Mesodermal cell (in vitro differentiated cells): Measurements from ENCODE around the gene HSF5. TPM values are rescaled to one million over a fixed set of nuclear protein-coding genes. Genes with fewer than 3 reads are reported as not detected.
A peak's percentile ranks its signal among the peaks of the same experiment; 100 is the strongest.

ENCODE experiments used
- H3K27ac ChIP-seq: 2 replicates; pipeline ENCODE4 v1.7.0; 2013; ENCODE audit warnings: mild to moderate bottlenecking, low read depth, low read length, moderate library complexity; ENCODE audit not compliant: severe bottlenecking
- H3K36me3 ChIP-seq: 2 replicates; pipeline ENCODE4 v1.7.1; 2013; ENCODE audit warnings: mild to moderate bottlenecking, low read length, moderate library complexity; ENCODE audit not compliant: control insufficient read depth, insufficient read depth
- H3K4me1 ChIP-seq: one replicate; pipeline ENCODE4 v1.7.1; 2013; ENCODE audit warnings: mild to moderate bottlenecking, low read length; ENCODE audit not compliant: insufficient read depth, control insufficient read depth, poor library complexity, severe bottlenecking
- H3K4me3 ChIP-seq: 2 replicates; pipeline ENCODE4 v1.7.0; 2013; ENCODE audit warnings: low read length, control low read depth, mild to moderate bottlenecking; ENCODE audit not compliant: insufficient read depth, poor library complexity, severe bottlenecking; ENCODE audit errors: extremely low read depth
- H3K9me3 ChIP-seq: 2 replicates; pipeline ENCODE4 v1.7.1; 2013; ENCODE audit warnings: mild to moderate bottlenecking, low read length, moderate library complexity; ENCODE audit not compliant: control insufficient read depth
- WGBS, 2 experiments: methylation state at CpG; one replicate each; pipeline ENCODE4 v1.1.5; 2013; ENCODE audit warnings: missing lambda C conversion rate in 2 of 2; ENCODE audit not compliant: insufficient coverage in 2 of 2; 5-methylcytosine and 5-hydroxymethylcytosine counted together
- polyA plus RNA-seq, 2 experiments: library from polyadenylated mRNA; stranded (reverse); fragments of 50-300 nt; gene quantifications; one replicate each; pipeline ENCODE4 v1.2.3, GENCODE V29; 2013

Gene HSF5, protein sequence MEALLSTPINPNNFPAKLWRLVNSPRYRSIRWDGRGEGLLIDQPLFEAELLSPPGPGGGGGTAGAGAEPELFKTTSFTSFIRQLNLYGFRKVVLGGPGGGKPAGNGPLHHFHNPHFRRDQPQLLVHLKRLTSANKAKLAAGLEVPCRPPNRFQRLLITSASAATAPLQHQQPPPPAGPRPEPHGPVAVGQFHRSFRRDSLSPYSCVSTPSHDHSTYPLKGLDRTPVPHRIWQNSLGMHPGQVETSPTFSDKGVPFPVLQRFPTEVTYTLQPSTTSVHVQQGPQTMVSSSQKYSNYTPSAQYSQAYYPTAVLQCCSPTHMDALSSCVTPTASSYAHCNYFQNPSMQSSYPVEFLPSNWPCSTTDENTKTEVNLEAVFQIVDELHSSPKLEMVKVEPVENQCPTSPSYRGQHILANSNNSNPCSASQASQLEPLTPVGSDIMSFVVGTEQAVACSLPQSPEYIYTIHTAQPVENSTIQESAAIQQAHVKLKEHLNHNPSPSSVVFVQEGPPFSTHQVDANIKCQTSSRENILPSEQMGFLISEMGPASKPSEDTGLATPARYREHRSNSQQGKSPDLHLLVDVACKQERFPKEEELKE
- polyA plus RNA-seq (2013, experiment 1 of 2) = not detected
- not detected for polyA plus RNA-seq (2013, experiment 2 of 2)

DNA sequence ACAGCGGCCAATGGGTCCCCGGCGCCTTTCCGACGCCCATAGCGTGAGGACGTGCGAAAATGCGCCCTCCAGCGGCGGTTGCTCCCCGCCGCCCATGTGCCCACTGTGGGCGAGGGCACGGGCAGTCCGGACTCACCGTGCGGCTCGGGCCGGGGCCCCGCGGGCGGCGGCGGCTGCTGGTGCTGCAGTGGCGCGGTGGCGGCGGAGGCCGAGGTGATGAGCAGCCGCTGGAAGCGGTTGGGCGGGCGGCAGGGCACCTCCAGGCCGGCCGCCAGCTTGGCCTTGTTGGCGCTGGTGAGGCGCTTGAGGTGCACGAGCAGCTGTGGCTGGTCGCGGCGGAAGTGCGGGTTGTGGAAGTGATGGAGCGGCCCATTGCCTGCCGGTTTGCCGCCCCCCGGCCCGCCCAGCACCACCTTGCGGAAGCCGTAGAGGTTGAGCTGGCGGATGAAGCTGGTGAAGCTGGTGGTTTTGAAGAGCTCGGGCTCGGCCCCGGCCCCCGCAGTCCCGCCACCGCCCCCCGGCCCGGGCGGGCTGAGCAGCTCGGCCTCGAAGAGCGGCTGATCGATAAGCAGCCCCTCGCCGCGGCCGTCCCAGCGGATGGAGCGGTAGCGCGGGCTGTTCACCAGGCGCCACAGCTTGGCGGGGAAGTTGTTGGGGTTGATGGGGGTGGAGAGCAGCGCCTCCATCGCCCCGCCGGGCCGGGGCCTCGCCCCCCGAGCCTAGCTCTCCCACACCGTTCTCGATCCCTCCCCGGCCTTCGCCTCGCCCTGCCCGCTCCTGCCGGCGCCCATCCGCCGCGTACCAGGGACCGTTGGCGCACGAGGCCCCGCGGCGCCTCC lies at the start of gene HSF5:
HSF5 (minus strand) TSS at position 820 of the 839 bp plus-strand sequence; CDS start at position 686, 134 bp downstream.
- WGBS, 2 experiments = 92 to 95% methylated on average over 64 to 92 of the region's 98 CpGs
- Histone ChIP-seq H3K36me3 (peaks cover 41% of the 10 kb centered on the region), H3K4me3 (no peak within 1 kb of the TSS), H3K4me1 (no peaks in the 10 kb centered on the region), H3K27ac (no peak within 1 kb of the TSS), H3K9me3 (no peaks in the 10 kb centered on the region)

DNA sequence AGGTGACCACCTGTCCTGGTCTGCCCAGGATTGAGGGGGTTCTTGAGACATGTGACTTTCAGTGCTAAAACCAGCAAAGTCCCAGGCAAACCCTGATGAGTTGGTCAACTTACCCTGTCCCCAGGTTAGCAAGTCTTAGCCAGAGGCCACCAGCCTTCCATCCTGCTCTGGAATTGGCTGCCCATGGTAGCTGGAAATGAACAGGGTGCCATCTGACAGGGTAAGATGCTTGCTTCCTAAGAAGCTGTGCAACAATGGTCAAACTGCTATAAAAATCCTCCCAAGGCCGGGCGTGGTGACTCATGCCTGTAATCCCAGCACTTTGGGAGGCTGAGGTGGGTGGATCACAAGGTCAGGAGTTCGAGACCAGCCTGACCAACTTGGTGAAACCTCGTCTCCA lies 49.1 kb upstream of the HSF5 start:
- Histone ChIP-seq H3K4me3 (no peak overlapping the region), H3K27ac (no peak overlapping the region), H3K4me1 (peaks cover 15% of the 10 kb centered on the region), H3K9me3 (no peaks in the 10 kb centered on the region), H3K36me3 (no peaks in the 10 kb centered on the region)
- WGBS, 2 experiments = 80 to 83% methylated on average over 2 of the region's 4 CpGs

DNA sequence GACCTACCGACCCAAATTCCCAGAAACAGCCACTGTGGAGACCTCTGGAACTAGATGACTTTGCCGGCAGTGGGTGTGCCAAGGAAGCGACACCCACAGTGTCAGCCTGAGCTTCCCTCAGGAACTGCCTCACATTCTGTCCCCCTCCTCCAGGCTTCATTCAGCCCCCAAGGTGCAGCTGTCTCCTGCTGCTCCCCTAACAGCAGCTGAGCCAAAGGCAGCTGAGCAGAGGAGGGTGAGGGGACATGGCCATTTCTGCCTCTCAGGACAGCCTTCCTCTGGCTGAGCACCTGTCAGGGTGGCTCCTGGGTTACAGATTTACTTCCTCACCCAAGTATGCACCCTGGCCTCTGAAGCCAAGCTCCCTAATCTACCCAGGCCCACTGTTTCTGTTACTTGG lies 48.3 kb upstream of the HSF5 start:
- Histone ChIP-seq H3K4me3 (no peak overlapping the region), H3K27ac (no peak overlapping the region)
- WGBS, 2 experiments = 83 to 100% methylated on average over 2 to 3 of the region's 3 CpGs

DNA sequence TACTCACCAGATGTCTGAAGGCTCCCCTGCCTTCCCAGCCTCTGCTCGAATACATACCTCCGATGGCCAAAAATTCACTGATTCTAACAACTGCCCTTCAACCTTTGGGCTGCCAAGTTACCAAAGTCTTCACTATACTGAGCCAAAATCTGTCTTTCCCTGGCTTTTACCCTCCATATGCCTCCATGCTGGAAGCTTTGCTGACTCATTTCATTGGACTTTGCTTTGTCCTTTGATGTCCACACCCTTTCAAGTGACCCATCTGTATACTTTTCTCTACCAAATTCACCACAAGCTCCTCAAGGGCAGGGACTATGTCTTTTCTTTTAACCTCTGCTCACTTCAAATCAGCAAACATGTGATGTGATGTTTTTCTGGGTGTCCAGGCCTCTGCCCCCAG lies 47.2 kb upstream of the HSF5 start:
- Histone ChIP-seq H3K36me3 (no peaks in the 10 kb centered on the region), H3K4me1 (peaks cover 18% of the 10 kb centered on the region), H3K9me3 (no peaks in the 10 kb centered on the region), H3K27ac (no peak overlapping the region), H3K4me3 (no peak overlapping the region)
- 72 to 94% methylated on average over 2 of the region's 2 CpGs for WGBS, 2 experiments

More for the DNA sequence above, 48.3 kb upstream of the HSF5 start:
- no peaks in the 10 kb centered on the region for H3K36me3 ChIP-seq
- peaks cover 18% of the 10 kb centered on the region for H3K4me1 ChIP-seq
- no peaks in the 10 kb centered on the region for H3K9me3 ChIP-seq

DNA sequence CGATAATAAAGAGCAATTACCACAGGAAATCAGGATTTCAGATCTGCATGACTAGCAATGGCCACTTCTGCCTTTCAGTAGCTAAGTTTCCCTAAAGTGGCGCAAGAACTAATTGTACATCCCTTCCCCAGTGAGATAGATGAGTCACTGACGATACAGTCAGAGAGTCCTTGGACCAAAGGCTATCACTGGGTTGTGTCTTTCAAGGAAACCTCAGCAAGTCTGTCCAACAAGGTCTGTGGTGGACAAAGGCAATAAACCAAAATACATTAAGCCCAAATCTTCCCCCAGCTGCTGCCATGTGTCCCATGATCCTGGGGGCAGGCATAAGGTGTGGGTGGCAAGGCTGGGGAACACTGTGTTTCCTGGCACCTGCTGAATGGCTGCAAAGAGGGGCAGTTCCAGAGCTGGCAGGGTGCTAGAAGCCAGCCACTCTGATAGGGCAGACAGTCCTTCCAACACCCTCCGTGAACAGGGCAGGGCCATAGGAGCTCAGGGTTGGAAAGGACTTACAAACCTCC lies 46.8 kb upstream of the HSF5 start:
- Histone ChIP-seq H3K36me3 (no peaks in the 10 kb centered on the region), H3K9me3 (no peaks in the 10 kb centered on the region), H3K4me1 (peaks cover 18% of the 10 kb centered on the region), H3K27ac (no peak overlapping the region), H3K4me3 (no peak overlapping the region)
- WGBS, 2 experiments = 89 to 91% methylated on average over 4 of the region's 4 CpGs

DNA sequence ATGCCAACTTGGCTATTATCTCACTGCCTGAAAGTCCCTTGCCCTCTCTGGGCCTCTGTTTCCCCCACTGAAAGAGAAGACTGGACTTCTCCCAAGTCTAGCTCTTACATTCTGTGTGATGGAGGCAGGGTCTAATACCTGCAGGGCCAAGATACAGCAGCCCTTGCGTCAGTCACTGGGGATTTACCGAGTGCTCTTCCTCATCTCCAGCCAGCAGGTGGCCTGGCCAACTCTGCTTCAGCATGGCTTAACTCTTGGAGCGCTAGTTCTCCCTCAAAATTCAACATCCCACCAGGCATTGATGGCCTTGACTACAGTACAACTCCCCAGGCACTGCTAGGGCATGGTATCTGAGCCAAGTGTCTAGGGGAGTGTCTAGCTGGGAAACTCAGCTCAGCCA lies 46.1 kb upstream of the HSF5 start:
- no peaks in the 10 kb centered on the region for H3K9me3 ChIP-seq
- H3K27ac ChIP-seq = no peak overlapping the region
- WGBS, 2 experiments = 61 to 69% methylated on average over 3 of the region's 3 CpGs
- H3K4me1 ChIP-seq = peaks cover 18% of the 10 kb centered on the region
- no peaks in the 10 kb centered on the region for H3K36me3 ChIP-seq
- H3K4me3 ChIP-seq = no peak overlapping the region

DNA sequence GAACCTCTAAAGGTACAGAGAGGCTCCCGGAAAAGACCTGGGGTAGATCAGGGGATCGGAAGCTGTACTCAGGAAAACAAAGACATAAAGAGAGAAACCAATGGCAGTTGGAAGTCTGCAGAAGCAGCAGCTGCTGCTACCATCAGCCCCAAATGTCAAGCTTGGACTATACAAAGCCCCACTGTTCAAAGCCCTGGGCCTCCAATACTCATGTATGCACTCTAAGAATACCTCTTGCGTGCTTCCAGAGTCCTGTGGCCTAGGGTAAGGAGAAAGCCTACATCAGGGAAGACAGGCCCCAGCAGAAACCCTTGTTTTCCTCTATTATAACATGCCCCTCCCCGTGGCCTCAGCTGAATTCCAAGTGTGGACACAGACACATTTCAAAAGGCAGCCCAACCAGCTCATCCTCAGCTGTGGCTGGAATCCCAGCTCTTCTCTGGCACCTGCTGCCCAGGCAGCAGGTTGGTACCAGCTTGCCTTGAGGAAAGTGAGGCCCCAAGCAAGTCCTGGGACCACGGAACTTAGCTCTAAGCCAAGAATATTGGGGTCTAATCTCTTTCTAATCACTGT lies 45.5 kb upstream of the HSF5 start:
- no peaks in the 10 kb centered on the region for H3K36me3 ChIP-seq
- no peak overlapping the region for H3K4me3 ChIP-seq
- no peaks in the 10 kb centered on the region for H3K9me3 ChIP-seq
- H3K27ac ChIP-seq = no peak overlapping the region
- H3K4me1 ChIP-seq = peaks cover 22% of the 10 kb centered on the region
- 93 to 98% methylated on average over 5 of the region's 5 CpGs for WGBS, 2 experiments

DNA sequence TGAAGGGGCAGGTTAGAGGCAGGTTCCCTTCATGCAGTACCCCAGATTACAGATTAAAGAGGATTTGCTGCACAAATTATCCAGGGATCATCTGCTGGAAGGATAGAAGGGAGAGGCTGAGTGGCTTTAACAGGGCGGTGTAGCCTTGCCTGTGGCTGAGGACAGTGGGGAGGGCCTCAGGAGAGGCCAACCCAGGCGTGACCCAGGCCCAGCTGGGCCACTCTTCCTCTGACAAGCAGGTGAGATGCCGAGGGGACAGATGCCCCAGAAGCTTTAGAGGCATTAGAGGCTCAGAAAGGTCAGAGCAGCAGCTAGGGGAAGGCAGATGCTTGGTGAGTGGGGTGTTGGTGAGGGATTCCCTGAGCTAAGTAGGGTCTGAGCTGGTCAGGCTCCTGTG lies 44.3 kb upstream of the HSF5 start:
- Histone ChIP-seq H3K9me3 (no peaks in the 10 kb centered on the region), H3K27ac (no peak overlapping the region), H3K4me3 (peak overlapping the region; percentile 46), H3K36me3 (no peaks in the 10 kb centered on the region), H3K4me1 (peaks cover 32% of the 10 kb centered on the region)
- 73 to 90% methylated on average over 3 of the region's 3 CpGs for WGBS, 2 experiments

DNA sequence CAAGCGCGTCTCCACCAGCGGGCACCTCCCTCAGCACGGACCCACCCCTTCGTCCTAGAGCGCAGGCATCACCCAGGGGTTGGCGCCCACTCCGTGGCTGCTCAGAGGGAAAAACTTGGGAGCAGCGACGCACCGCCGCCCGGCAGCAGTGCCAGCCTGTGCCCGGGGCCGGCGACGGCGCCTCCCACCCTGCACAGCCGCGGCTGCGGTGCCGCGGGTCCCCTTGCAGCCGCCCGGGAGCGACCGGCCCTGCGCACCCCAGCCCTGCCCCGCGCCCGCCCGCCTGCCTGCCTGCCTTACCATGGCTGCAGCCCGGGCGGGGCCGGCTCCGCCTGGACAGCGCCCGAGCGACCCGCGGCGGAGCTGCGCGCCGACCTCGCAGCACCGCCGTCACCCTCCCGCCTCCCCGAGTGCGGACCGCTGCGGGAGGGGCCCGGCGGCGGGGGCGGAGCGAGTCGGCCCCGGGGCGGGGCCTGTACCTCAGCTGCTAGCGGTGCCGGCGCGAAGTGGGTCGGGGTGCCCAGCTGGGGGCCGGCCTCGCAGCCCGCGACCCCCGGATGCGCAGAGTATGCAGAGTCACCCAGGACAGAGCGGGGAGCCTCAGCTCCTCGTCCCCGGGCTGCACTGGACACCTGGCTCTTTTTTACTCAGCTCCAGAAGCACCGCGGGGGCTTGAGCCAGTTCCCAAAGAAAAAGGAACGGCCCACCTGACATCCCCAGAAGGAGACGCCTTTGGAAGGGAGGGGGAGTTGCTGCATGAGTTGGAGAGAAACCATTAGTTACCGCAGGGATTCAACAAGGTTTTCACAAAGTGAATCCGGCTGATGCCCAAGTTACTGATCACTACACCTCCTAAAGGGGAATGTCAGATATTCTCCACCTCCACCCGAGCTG lies 43.7 kb upstream of the HSF5 start:
- H3K4me1 ChIP-seq = peaks cover 34% of the 10 kb centered on the region
- no peaks in the 10 kb centered on the region for H3K9me3 ChIP-seq
- no peaks in the 10 kb centered on the region for H3K36me3 ChIP-seq
- peak overlapping the region; percentile 46 for H3K4me3 ChIP-seq
- 1 to 2% methylated on average over 65 to 69 of the region's 82 CpGs for WGBS, 2 experiments
- H3K27ac ChIP-seq = no peak overlapping the region
